Embryonic facial prominence (tissue), 1 donor: ENCODE data around the gene FRMD4A.

Experiments
- DNase-seq: peaks from one replicate; pipeline ENCODE4 v3.0.0-alpha.2; 2016; ENCODE audit errors: extremely low spot score

The FRMD4A gene

DNA sequence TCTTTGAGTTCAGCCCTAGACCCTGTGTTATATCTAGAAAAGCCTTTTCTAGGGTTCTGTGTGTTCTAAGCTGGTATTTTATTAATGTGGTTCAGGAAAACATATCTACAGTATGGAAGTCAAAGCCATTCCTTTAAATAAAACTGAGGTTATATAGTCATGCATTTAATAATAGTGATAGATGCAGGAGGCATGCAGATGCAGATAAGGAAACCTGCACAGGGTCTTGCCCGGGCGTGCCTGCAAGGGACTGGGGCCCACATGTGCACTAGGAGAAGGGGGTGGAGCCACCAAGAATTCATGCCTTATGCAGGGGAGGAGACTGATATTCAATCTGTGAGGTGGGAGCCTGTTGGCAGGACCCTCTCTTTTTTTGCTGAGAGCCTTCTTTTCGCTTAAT, 572.4 kb downstream of the FRMD4A start:
- no peak for DNase-seq

DNA sequence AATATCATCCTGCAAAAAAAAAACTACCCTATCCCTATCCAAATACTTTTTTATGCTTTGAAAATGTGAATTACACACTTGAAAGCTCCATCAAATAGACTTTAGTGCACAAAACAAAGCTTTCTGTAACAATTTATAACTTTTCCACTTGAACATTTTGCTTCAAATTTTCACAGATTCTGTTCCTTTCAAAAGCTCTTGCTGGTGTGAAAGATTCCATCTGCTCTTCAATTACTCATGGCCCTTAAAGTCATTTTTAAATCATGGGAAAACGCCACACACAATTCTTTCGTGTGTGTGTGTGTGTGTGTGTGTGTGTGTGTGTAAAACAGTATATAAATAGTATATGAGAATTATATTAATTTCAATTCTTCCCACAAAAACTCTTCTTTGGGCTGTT, 576.4 kb downstream of the FRMD4A start:
- DNase-seq, result no peak

DNA sequence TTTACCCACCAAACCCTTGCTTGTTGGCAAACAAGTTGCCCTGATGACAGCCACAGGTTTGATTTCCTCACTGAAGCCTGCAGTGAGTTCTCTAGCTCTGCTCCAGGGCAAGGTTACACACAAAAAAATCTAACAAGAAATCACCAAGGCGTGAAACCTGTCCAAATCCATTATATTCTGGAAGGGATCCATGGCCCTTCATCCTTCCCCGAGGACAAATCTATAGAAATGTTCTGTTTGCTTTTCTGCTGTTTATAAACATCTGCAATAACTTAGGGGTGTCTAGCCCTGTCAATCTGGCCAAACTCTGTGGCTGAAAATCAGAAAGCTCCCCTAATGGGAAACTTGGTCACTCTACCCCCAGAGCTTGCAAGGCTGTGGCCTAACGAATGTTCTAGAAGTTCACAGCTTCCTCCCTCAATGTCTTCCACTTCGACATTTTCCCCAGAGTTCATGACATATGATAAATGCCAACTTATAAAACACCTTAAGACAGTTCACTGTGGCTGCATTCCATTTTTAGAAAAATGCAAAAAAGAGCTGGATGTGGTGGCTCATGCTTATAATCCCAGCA, 579.4 kb downstream of the FRMD4A start:
- no peak for DNase-seq

DNA sequence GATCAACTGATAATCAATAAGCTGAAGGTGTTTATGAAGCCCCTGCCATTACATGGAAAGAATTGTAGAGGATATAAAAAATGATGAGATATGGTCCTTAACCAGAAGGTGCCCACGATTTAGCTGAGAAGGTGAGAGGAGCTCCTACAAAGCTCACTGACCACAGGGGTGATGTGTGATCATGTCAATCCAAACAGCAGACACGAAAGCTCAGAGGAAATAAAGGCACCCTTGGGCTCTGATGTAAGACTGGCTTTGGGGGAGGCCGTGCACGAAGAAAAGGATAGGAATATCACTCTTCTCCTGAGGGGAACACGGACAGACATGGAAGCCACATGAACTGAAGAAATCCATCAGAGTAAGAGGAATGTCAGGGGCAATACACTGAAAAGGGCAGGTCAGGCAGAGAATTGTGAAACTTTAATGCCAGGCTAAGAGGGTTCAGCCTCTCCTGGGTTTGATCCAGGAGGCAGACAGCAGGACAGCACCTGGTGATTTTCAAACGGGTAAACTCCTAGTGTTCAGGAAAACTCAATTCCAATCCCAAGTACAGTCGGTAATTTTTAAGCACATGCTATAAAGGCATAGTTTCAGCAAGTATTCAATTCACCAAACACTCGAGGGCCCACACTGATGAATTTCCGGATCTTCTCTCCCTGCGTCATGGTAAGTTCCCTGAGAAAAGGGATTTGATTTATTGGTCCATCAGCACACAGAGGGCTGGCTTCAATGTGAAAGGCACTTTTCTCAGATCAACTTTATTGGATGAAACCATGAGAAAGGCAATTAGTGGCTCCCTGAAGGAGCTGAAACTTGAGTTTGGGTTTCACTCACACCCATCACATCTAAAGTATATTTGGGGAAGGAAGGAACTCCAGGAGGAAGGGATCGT, 580.2 kb downstream of the FRMD4A start:
- DNase-seq, result no peak

DNA sequence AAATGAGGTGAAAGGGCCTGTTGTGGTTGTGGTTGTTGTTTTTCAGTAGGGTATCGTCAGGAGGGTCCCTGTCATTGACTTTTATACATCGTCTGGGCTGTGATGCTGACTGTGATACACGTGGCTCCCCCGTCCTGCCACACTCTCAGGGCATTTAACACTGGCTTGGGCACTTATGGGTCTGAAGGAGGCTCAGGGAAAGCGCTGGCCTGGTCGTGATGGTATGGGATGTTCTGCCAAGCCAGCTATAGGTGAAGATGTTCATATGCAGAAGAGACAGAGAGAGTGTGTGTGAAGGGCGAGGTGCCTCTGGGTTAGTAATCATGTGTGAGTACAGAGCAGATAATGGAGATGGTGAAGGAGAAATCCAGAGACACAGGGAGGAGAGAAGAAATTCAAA, 585.5 kb downstream of the FRMD4A start:
- no peak for DNase-seq

DNA sequence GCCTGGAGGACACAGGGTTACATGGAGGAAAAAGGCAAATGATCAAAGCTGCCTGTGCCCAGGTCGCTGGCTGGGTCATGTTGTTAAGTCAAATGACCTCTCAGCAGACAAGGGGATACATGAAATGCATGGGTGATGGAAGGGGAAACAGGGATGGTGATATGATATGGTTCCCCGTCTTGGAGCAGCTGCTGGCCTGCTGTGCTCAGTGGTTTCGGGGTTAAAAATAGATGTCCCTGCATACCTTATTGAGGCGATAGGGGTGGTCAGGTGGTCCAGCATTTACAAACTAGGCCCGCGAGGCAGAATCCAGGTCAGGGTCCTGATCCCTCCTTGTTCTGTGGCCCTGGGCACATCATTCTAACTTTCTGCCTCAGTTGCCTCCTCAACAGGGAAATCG, 586.8 kb downstream of the FRMD4A start:
- DNase-seq, result no peak

DNA sequence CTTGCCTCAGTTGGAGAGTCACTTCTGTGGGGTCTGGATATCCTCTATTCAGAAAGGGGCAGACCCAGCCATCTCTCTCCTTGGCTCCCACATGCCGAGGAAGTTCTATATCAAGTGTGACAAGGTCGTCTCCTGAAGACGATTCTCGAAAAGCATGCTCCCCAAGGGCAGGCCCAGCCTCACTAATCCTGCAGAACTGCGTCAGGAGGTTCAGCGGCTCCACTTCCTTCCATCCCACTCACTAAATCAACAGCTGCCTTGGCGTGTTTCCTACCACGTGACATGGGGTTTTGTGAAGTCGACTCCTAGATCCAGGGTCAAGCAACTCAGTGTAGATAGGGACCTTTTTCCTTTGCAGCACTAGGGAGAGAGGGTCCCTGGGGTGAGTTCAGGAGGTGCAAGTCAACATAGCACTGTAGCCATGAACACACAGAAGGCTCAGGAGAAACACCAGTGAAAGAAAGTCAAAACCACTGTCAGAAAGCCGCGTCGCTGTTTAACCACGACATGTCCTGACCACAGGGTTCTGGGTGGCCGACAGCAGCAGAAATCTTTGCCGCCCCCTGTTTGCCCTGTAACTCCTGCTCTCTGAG, 587.5 kb downstream of the FRMD4A start:
- DNase-seq, result no peak

DNA sequence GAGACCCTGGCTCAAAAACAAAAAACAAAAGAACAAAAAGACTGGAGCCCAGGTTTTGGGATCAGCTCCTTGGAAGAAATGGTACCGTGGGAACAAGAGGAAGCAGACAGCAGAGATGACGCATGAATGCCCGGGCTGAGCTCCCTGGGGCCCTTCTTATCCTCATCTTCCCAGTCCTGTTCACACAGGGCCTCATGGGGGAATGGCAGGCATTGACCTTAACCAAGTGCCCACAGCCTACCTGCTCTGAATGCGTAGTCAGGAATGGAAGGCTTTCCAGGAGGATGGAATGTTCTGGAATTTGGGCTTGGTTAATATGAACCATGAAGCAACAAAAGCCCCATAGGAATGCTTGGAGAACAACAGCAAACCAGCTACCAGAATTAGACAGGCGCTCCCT, 589.3 kb downstream of the FRMD4A start:
- no peak for DNase-seq

DNA sequence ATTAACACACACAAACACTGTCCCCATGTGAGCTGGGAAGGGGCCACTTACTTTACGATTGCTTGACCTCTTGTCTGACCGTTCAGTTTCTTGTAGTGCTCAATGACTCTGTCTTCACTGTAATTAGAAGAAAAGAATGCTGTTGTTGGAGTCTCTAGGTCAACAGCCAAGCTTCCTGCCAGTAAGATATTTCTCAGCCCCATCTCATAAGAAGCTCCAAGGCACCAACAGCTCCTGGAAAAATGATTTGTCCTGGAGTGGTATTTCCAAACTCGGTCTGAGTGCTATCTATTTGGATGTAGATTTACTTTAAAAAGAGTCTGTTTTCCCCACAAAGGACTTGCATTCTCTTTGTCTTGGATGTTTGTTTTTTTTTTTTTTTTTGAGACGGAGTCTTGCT, 590.3 kb downstream of the FRMD4A start:
- DNase-seq, result no peak

DNA sequence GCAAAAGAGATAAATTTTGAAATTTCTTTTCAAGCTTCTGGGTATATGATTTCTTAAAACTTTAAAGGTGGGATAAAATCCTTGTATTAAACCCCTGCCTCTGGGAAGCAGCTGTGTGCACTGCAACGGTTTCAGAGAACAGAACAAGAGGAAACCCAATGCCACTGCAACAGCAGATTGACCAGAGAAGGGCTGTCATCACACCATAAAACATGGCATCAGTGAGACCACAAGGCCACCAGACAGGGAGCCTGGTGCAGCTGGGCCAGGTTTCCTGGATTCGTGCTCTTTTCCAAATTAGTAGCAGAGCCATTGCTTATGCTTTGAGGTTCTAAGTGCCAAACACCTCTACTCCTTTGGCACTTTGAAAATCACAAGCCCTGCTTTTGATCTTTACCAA, 591.5 kb downstream of the FRMD4A start:
- DNase-seq, result no peak

DNA sequence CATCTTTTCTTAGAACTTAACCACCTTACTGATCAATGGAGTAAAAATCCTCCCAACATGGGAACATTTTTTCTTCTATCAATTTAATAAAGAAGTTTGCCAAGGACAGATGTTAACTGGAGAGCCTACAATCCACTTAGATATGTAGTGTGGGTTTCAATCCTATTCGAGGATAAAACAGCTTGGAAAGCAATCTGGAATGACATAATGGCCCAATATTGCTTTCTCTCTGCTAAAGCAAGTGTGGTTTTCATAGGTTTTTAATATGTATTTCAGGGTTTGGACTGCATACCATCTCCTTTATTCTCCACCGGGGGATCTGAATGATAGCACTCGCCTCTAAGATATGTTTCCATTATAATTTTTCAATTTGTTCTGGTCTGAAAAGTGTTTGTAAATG, 594.2 kb downstream of the FRMD4A start:
- no peak for DNase-seq

DNA sequence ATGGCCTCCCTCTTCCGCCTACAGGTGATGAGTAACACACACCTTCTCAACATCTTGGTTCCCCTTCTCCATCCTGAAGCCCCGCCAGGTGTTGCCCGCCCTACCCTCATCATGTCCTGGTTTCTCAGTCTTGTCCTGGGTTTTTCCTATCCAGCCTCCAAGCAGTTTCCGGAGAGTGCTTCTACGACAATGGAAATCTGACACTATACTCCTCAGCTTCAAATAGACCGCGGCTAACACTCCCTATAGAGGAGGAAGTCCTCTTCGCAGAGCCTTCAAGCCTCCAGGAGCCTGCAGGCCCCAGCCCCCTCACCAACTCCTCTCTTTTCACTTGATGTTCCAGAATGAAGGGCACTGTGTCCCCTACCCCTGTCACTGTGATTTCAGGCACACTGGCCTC, 596.6 kb downstream of the FRMD4A start:
- DNase-seq, result no peak

DNA sequence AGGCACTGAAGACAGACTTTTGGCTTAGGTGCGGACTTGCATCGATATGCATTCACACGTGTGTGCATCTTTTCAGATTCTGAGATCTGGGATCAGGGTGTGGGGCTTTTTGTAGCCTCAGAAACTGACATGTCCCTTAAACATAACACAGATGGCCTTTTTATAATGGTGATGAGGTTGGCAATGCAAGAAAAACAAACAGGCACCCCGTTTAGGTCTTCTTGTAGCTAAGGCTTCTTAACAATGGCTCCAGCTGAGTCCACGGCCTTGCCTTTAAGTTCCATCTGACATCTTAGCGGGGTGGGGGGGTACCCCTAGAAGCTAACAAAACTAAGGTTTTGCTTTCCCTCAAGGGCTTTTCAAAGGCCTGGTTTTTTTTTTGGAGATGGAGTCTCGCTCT, 597.7 kb downstream of the FRMD4A start:
- no peak for DNase-seq

DNA sequence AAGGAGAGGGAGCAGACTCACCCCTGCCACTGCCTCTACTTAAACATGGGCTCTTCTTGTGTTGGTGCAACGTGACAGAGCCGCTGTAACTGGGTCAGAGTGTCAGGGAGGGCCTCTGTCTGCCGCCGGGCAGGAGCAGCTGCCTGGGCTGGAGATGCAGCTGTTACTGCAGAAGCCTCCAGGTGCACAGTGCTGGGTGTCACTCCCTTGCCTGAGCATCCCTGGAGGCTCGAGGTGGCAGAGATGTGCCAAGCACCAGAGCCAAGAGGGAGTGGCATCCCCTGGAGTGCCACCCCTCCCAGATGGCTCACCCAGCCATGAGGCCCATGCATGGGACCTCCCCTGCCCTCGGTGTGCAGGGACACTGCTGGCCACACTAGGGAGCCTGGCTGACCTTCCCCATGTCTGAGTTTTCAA, 598.3 kb downstream of the FRMD4A start:
- no peak for DNase-seq

DNA sequence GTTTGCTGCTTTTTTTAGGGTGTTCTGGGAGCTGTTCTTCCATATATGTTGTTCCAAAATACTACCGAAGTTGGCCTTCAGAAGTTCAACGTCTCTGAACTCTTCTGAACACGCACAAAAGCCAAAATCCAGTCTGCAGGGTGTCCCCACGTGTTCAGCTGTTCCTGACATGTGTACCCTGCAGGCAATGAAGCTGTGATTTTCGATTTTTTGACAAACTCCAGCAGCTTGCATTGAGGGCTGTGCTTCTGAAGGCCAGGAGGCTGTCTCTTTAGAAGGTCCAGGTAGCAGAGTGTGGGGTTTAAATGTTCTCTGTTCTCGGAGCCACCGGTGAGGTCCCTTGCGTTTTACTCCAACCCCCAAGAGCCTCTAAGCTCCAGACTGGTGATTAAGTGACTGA, 598.9 kb downstream of the FRMD4A start:
- DNase-seq, result no peak

DNA sequence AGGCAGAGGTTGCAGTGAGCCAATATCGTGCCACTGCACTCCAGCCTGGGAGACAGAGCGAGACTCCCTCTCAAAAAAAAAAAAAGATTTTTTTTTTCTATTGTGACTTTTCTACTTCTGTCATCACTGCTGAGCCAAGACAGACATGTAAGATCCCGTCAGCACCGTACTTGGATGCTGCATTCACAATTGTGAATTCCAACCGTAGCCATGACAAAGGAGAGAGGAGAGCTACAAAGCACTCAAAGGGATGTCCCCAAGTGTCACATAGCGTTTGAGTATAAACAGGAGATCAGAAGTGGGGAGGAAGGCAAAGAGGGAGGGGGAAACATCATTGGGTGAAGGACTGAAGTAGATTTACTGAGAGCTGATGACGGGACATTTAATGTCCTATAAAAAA, 599.8 kb downstream of the FRMD4A start:
- DNase-seq, result no peak

DNA sequence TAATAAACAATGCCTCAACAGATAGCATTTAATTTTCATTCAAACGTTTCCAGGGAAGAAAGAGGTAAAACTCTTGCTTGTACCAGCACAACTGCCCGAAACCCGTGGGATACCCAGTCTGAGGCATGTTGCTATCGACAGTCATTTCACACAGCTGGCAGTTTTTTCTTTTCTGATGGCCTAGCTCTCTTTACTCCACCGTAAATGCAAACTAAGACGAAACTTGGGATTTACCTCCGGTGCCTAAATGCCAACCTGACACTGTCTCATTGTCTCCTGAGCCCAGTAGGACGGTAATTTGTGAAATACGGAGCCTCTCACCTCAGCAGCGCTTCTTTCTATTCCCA, 600.4 kb downstream of the FRMD4A start:
- DNase-seq, result no peak

DNA sequence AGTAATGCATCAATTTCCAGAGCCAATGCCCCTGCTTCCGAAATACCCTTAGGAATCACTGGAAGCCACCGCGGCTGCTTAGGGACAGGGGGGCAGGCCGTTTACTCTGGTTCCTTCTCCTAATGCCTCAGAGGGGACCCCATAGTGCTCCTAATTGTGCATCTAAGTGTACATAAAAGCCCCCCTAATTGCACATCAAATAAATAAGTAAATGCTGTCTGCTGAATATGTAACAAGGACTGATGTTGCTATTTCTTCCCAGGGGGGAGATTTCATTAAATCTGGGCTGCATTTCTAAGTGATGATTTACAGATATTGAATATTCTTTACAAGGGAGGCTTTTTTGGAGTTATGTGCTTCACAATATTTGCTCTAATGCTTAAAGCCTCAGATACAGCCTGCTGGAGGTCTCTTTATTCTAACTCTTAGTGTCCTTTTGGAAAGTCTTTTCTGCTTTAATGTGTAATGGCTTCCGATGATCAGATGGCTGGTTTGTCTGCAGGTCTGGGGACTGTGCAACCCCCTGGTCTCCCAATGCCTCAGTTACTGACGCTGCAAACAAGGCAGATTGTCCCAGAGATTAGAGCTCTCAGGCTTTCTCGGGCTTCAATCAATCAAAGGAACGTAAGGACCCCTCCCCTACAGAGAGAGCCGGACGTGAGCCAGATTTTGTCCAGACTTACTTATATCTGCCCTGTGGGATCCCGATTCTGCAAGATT, 601.0 kb downstream of the FRMD4A start:
- no peak for DNase-seq

DNA sequence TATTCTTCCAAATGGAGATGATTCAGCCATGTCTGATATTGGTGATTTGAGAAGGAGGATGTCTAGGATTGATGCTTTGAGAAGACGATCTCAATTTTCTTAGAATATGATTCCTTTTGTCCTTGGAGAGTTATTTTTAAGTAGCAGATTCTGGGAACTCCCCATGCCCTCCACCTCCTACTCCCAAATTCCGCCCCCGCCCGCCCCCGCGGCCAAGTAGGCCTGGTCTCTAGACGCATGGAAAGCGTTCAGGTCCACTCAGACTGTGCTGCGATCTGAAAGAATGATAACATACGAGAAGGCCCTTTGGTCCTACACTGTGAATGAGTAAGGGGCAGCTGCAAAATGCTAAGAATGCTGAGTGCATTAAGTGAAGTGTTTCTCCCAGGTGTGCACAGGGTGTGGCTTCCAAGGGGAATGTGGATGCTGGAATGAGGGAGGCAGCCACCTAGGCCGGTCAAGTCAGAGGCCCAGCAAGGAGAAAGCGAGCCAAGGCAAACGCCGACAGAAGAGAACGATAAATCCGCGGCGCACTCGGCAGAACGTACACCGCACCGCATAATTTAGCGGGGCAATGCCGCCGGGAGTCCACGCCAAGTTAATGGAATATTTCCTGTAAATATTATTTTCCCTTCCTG, 601.7 kb downstream of the FRMD4A start:
- DNase-seq, result no peak

DNA sequence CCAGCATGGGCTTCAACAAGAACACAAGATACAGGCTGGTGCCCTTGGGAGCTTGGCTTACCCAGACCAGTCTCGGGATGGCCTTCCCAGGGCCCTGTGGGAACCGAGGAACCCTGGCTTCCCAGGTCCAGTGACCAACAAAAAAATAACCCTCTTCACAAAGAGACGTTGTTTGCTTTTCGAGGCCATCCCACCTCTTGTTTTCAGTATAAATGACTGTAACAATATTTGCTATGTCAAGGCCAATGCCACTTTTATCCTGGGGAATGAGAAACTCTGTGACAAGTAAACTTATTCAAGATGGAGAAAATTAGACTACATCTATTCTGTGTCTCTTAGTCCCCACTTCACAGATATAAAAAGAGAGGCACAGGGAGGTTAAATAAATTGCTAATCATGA, 605.1 kb downstream of the FRMD4A start:
- DNase-seq, result no peak

DNA sequence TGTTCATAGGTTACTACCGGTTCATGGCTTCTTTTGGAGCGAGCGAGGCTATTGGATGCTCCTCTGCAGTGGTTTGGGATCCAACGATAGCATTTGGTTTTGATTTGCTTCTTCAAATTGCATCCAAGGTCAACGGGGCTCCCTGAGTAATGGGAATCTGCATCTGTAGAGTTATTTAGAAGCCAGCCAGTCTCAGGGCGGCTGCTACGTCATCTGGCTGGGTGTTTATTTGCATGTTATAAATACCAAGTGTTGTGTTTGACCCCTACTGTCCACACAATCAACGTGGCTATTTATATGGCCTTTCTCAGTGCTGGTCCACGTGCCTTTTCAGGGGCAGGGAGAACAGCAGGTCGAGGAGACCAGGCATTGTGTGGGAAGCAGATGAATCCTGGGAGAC, 606.2 kb downstream of the FRMD4A start:
- no peak for DNase-seq
